ENCODE data around the gene PAX9.

Gene PAX9

GRCh38 chr14:36625436-36625835, 36.2 kb upstream of the PAX9 start:
- Histone ChIP-seq H3K27ac (no peak overlapping the region), H3K9me3 (ENCODE audit: severe bottlenecking) (no peaks in the 10 kb centered on the region), H3K4me3 (ENCODE audit: low read depth, low read length) (no peak overlapping the region), H3K27me3 (ENCODE audit: insufficient read depth, low read depth, severe bottlenecking) (peaks cover 44% of the 10 kb centered on the region), H3K36me3 (no peaks in the 10 kb centered on the region)
- no peak for TF ChIP-seq CTCF (IDR thresholded peaks at IDR 0.05; ENCODE audit: low read depth, low read length)
- no peak for DNase-seq

GRCh38 chr14:36626151-36626550, 35.5 kb upstream of the PAX9 start:
- no peak for DNase-seq
- Histone ChIP-seq H3K27ac (no peak overlapping the region), H3K27me3 (ENCODE audit: insufficient read depth, low read depth, severe bottlenecking) (peaks cover 50% of the 10 kb centered on the region), H3K36me3 (no peaks in the 10 kb centered on the region), H3K4me3 (ENCODE audit: low read depth, low read length) (no peak overlapping the region), H3K9me3 (ENCODE audit: severe bottlenecking) (no peaks in the 10 kb centered on the region)
- no peak for TF ChIP-seq CTCF (IDR thresholded peaks at IDR 0.05; ENCODE audit: low read depth, low read length)

GRCh38 chr14:36627981-36628380, 33.7 kb upstream of the PAX9 start:
- H3K9me3 ChIP-seq (ENCODE audit: severe bottlenecking) = no peaks in the 10 kb centered on the region
- TF ChIP-seq CTCF (IDR thresholded peaks at IDR 0.05; ENCODE audit: low read depth, low read length) = no peak
- peaks cover 63% of the 10 kb centered on the region for H3K27me3 ChIP-seq (ENCODE audit: insufficient read depth, low read depth, severe bottlenecking)
- no peak overlapping the region for H3K27ac ChIP-seq
- DNase-seq = no peak
- H3K36me3 ChIP-seq = no peaks in the 10 kb centered on the region
- H3K4me3 ChIP-seq (ENCODE audit: low read depth, low read length) = no peak overlapping the region

GRCh38 chr14:36633580-36633979, 28.1 kb upstream of the PAX9 start:
- Histone ChIP-seq H3K27ac (no peak overlapping the region), H3K4me3 (ENCODE audit: low read depth, low read length) (no peak overlapping the region), H3K27me3 (ENCODE audit: insufficient read depth, low read depth, severe bottlenecking) (peaks cover 42% of the 10 kb centered on the region), H3K9me3 (ENCODE audit: severe bottlenecking) (peaks cover 2% of the 10 kb centered on the region), H3K36me3 (no peaks in the 10 kb centered on the region)
- no peak for TF ChIP-seq CTCF (IDR thresholded peaks at IDR 0.05; ENCODE audit: low read depth, low read length)
- DNase-seq = no peak

- H3K9me3 ChIP-seq (ENCODE audit: severe bottlenecking) = peaks cover 8% of the 10 kb centered on the region
- H3K27ac ChIP-seq = no peak overlapping the region
- peaks cover 64% of the 10 kb centered on the region for H3K27me3 ChIP-seq (ENCODE audit: insufficient read depth, low read depth, severe bottlenecking)
- DNase-seq = no peak
- H3K36me3 ChIP-seq = no peaks in the 10 kb centered on the region
- H3K4me3 ChIP-seq (ENCODE audit: low read depth, low read length) = no peak overlapping the region
- TF ChIP-seq CTCF (IDR thresholded peaks at IDR 0.05; ENCODE audit: low read depth, low read length) = no peak
These were observed 14.8 kb upstream of the PAX9 start for GRCh38 chr14:36646664-36647416.

GRCh38 chr14:36647417-36647823, 14.2 kb upstream of the PAX9 start:
- DNase-seq = no peak
- TF ChIP-seq CTCF (IDR thresholded peaks at IDR 0.05; ENCODE audit: low read depth, low read length) = no peak
- peaks cover 65% of the 10 kb centered on the region for H3K27me3 ChIP-seq (ENCODE audit: insufficient read depth, low read depth, severe bottlenecking)
- H3K36me3 ChIP-seq = no peaks in the 10 kb centered on the region
- no peak overlapping the region for H3K4me3 ChIP-seq (ENCODE audit: low read depth, low read length)
- H3K27ac ChIP-seq = no peak overlapping the region
- peaks cover 8% of the 10 kb centered on the region for H3K9me3 ChIP-seq (ENCODE audit: severe bottlenecking)
